C4-2B (cell line): ENCODE results near the gene UBA52.
"Not testable (repeated sequence)": the region's sequence is repeated elsewhere in the genome, so short reads cannot be mapped to it uniquely, and the experiment has no call there.

Experiments used
- CTCF ChIP-seq: fragments of 450-650 bp; conservative IDR thresholded peaks from 2 replicates; pipeline ENCODE4 v1.5.1; 2017; ENCODE audit warnings: mild to moderate bottlenecking
- ZFX ChIP-seq: fragments of 450-650 bp; IDR thresholded peaks from 2 replicates; pipeline ENCODE4 v1.6.1; 2017

GRCh38 chr19:18522862-18523440, 48.7 kb upstream of the UBA52 start:
- TF ChIP-seq CTCF, ZFX: not testable (repeated sequence)
